HUES64 (cell line): ENCODE data around the gene SPDYE1.
A peak's percentile ranks its signal among the peaks of the same experiment; 100 is the strongest.
"Not testable (repeated sequence)": the region's sequence is repeated elsewhere in the genome, so short reads cannot be mapped to it uniquely, and the experiment has no call there.

Source experiments
- H3K27ac ChIP-seq: 2 replicates; pipeline ENCODE4 v1.7.0; 2013; ENCODE audit warnings: low read depth, low read length, inconsistent platforms
- H3K27me3 ChIP-seq: 2 replicates; pipeline ENCODE4 v1.6.1; 2013; ENCODE audit warnings: mild to moderate bottlenecking, low read length; ENCODE audit not compliant: insufficient read depth
- H3K36me3 ChIP-seq: 2 replicates; pipeline ENCODE4 v1.6.1; 2013; ENCODE audit warnings: mild to moderate bottlenecking, low read length; ENCODE audit not compliant: insufficient read depth
- H3K4me1 ChIP-seq: 2 replicates; pipeline ENCODE4 v1.6.1; 2013; ENCODE audit warnings: mild to moderate bottlenecking, low read length, moderate library complexity; ENCODE audit not compliant: insufficient read depth
- H3K4me3 ChIP-seq: 2 replicates; pipeline ENCODE4 v1.5.1; 2013; ENCODE audit warnings: mild to moderate bottlenecking, low read length, moderate library complexity
- H3K9ac ChIP-seq: 2 replicates; pipeline ENCODE4 v1.6.1; 2013; ENCODE audit warnings: mild to moderate bottlenecking, low read depth, low read length
- H3K9me3 ChIP-seq: 2 replicates; pipeline ENCODE4 v1.6.1; 2013; ENCODE audit warnings: low read depth, low read length; ENCODE audit not compliant: insufficient read depth
- WGBS: fragments of 150-250, 120-280 bp; methylation state at CpG from one replicate; pipeline ENCODE4 v1.1.7; 2013; ENCODE audit warnings: missing lambda C conversion rate; 5-methylcytosine and 5-hydroxymethylcytosine counted together

Gene SPDYE1

DNA sequence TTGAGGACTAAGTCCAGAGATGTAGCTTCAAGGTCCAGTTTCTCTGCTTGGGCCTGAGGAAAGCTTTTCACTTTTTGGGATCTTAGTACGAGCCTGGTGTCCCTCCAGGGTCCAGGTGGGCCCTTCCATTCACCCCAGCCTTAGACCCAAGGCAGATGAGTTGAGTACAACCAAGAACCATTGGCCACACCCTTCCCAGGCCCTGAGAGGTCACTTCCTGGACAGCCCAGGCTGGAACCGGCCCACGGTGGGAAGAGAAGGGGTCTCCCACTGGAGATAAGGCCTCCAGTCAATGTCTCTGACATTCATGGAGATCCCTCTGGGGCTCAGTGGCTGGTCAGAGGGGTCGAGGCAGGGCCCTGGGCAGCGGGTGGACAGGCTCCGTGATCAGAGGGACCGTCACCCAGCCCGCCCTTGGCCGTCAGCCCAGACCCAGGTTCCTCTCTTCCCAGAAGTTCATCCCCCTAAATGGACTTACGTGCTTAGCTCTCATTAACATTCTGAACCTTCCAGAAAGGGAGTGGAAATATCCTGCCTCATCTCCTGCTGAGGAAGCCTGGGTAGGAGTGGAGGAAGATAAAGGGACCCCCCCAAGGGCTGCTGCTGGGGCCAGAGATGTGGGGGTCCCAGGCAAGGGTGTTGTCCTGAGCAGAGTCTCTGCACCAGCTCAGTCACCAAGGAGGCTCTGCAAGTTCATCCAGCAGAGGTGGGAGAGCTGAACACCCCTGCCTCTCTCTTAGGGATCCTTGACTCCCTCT, 22.8 kb upstream of the SPDYE1 start:
- H3K9ac ChIP-seq, H3K4me3 ChIP-seq, H3K4me1 ChIP-seq, H3K36me3 ChIP-seq, H3K27ac ChIP-seq, H3K9me3 ChIP-seq, H3K27me3 ChIP-seq: not testable (repeated sequence)
- WGBS = 93% methylated on average over 10 of the region's 10 CpGs

DNA sequence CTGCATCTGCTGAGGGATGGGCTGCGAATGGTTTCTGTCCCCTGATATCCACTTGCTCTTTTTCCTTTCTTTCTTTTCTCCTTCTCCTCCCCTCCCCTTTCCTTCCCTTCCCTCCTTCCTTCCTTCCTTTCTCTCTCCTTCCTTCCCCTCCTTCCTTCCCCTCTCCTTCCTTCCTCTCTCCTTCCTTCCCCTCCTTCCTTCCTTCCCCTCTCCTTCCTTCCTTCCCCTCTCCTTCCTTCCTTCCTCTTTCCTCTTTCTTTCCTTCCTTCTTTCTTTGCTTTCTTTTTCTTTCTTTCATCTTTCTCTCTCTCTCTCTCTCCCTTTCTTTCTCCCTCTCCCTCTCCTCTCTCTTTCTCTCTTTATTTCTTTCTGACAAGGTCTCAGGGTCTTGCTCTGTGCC, 20.2 kb upstream of the SPDYE1 start:
- H3K27me3 ChIP-seq = no peaks in the 10 kb centered on the region
- H3K27ac ChIP-seq = no peak overlapping the region
- H3K36me3 ChIP-seq = no peaks in the 10 kb centered on the region
- H3K4me1 ChIP-seq = no peaks in the 10 kb centered on the region
- H3K9me3 ChIP-seq = no peaks in the 10 kb centered on the region
- no peak overlapping the region for H3K9ac ChIP-seq
- H3K4me3 ChIP-seq = no peak overlapping the region
- 93% methylated on average over 1 of the region's 1 CpG for WGBS

DNA sequence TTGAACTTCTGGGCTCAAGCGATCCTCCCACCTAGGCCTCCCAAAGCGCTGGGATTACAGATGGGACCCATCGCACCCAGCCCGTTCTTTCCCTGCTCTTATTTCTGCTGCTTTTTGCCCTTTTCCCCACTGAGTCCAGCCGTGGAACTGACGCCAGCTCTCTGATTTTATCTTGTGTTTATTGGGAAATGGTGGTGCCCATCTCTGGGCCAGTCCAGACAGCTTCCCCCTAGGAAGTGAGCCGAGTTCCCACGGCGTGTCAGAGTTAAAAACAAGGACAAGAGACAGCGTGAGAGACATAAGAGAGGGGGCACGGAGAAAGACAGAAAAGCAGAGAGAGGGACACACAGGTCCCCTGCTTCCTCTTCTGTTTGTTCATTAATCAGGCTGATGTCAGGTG, 19.6 kb upstream of the SPDYE1 start:
- not testable (repeated sequence) for H3K27me3 ChIP-seq, H3K9me3 ChIP-seq, H3K27ac ChIP-seq, H3K4me1 ChIP-seq, H3K9ac ChIP-seq, H3K4me3 ChIP-seq, H3K36me3 ChIP-seq
- WGBS = 94% methylated on average over 9 of the region's 11 CpGs

DNA sequence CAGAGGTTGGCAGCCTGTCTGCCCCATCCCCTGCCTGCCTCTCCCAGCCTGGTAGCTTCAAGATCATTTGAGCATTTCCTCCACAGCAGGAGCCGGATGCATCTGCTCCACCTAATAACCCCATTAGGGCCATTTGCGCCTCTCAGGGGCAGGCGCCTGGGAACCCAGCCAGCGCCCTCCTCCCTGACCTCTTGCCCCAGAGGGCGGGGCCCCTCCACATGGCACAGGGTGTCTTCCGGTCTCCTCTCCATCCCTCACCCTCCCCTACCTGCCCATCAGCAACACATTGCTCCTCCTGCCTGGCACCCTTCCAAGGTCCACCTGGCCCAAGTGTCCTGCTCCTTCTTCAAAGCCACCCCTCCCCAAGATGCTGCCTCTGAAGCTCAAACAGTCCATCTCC, 14.8 kb upstream of the SPDYE1 start:
- not testable (repeated sequence) for H3K9ac ChIP-seq, H3K36me3 ChIP-seq, H3K9me3 ChIP-seq, H3K27ac ChIP-seq, H3K4me3 ChIP-seq, H3K4me1 ChIP-seq, H3K27me3 ChIP-seq
- WGBS = no CpG with 5 or more reads among the region's 6 CpGs

DNA sequence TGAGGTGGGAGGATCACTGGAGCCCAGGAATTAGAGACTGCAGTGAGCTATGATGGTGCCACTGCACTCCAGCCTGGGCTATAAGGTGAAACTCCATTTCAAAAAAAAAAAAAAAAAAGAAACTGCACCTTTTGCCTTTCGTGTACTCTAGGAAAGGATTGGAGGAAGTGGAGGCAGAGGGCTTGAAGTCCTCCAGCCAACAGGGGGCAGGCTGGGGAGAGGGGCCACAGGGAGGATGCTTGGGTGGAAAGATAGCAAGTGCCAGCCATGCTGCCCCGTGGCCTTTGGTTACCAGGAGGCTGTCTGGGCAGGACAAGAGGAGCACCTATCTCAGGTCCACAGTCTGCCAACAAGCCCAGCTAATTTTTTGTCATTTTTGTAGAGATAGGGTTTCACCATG, 14.0 kb upstream of the SPDYE1 start:
- no CpG with 5 or more reads among the region's 2 CpGs for WGBS
- H3K27ac ChIP-seq, H3K9ac ChIP-seq, H3K9me3 ChIP-seq, H3K4me3 ChIP-seq, H3K36me3 ChIP-seq, H3K27me3 ChIP-seq, H3K4me1 ChIP-seq: not testable (repeated sequence)

DNA sequence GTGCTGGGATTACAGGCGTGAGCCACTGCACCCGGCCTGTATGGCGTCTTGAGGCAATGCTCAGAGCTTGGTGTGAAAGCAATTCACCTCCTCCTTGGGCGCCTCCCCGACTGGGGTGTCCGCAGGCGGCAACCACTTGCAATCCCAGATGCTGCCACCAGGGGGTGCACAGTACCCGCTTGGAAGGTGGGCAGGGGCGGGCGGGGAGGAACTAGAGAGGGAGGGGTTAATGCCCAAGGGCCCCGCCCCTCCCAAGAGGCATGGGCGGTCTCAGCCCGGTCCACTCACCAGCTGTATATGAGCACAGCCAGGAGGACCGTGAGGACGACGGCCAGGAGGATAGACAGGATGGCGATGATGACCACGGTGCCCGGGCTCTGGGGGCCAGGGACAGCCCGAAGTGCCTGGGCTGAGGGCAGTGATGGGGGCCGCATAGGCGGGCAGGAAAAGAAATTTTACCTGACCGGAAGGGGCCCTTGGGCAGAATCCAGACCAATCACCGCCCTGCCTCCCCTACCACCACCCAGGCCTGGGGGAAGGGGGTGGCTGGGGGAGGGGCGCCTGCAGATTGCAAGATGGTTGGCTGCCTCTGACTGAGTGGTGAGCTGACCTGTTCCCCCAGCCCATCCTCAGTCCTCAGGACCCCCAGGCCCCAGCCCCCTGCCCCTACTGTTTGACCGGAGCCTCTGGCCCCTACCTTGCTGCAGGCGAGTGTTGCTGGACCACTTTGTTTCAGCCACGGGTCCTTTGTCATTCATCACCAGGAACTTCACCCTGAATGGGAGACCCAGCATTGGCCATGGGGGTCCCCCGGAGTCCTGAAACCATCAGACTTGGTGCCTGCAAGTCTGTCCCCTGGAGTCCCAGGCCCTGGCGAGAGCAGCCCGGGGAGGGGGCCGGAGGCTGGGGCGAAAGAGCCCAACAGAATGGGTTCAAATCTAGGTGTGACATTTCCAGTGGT, 11.5 kb upstream of the SPDYE1 start:
- WGBS = 11% methylated on average over 21 of the region's 33 CpGs

DNA sequence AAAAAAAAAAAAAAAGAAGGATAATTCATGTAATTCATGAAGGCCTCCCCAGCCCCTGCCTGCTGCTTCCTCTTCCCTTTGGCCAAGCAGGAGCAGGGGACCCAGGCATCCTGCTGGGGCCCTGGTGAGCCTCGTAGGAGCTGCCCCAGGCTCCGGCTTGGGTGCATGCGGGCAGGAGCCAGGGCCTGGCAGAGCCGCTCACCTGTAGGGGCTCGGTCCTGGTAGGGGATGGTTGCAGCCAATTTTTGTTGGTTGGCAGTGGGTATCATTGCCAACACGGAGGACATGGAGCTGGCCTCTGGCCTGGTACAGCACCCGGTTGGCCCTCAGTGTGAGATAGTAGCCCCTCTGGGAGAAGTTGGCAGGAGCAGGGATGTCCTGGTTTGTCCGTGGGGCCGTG, 10.2 kb upstream of the SPDYE1 start:
- H3K27ac ChIP-seq, H3K27me3 ChIP-seq, H3K4me1 ChIP-seq, H3K36me3 ChIP-seq, H3K4me3 ChIP-seq, H3K9me3 ChIP-seq, H3K9ac ChIP-seq: not testable (repeated sequence)
- 99% methylated on average over 5 of the region's 9 CpGs for WGBS

More for the DNA sequence above, 11.5 kb upstream of the SPDYE1 start:
- not testable (repeated sequence) for H3K4me1 ChIP-seq, H3K36me3 ChIP-seq, H3K9me3 ChIP-seq, H3K9ac ChIP-seq, H3K27me3 ChIP-seq
- H3K4me3 ChIP-seq = peak overlapping the region; percentile 58
- H3K27ac ChIP-seq = peak overlapping the region; percentile 62; the same call in 1 of the 2 replicates

DNA sequence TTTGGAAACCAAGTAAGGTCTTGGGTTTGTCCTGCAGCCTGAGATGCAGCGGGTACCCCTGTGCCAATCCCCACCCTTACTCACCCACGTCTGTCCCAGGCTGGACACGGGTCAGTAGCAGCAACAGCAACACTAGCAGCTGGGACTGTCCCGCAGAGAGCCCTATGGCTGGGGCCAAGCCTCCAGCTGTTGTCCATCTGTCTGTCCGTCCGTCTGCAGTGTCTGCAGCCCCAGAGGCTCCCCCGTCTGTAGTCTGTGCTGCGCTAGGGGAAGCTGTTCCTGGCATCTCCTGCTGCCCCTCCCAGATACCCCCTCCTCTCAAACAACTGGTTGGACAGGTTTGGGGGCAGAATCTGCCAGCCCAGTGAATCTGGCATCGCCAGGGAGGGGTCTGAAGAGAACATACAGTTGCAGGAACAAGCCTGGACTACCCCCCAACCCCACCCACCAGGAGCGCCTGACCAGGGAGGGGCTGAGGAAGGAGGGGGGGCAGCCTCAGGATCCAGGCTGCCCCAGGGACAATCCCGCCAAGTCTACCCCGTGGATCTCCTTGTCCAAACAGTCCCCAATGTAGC, 7.6 kb upstream of the SPDYE1 start:
- not testable (repeated sequence) for H3K4me3 ChIP-seq, H3K9me3 ChIP-seq, H3K27me3 ChIP-seq, H3K36me3 ChIP-seq, H3K4me1 ChIP-seq, H3K27ac ChIP-seq, H3K9ac ChIP-seq
- WGBS = 88% methylated on average over 10 of the region's 12 CpGs

DNA sequence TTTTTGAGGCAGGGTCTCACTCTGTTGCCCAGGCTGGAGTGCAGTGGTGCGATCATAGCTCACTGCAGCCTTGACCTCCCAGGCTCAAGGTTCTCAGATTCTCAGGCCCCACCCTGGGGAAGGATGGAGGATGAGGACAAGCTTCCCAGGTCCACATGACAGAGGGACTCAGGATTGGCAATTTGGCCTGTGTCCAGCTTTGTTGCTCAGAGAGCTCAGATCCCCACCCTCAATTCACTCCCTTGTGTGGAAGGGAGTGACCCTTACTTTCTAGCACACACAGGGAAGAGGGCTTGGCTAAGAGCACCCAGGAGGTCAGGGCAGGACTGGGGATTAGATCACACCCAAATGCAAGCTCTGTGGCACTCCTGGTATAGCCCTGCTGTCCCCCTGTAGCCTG, 6.9 kb upstream of the SPDYE1 start:
- 100% methylated on average over 1 of the region's 1 CpG for WGBS
- not testable (repeated sequence) for H3K4me3 ChIP-seq, H3K36me3 ChIP-seq, H3K27me3 ChIP-seq, H3K27ac ChIP-seq, H3K9ac ChIP-seq, H3K9me3 ChIP-seq, H3K4me1 ChIP-seq

DNA sequence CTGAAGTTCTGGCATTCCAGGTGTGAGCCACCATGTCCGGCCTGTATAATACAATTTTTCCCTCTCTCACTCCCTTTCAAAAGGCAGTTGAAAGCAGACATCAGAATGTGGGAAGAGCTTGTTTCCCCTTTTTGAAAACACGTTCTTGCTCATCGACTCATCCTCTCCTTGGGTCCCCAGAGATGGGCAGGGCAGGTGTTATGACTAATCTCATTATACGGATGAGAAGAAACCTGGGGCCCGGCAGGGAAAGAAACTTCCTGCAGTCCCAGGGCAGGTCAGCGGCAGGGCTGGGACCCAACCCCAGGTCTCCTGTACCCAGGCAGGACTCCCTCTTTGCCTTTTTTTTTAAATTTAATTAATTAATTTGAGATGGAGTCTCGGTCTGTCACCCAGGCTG, 4.8 kb upstream of the SPDYE1 start:
- H3K9me3 ChIP-seq, H3K4me1 ChIP-seq, H3K27ac ChIP-seq, H3K9ac ChIP-seq, H3K36me3 ChIP-seq, H3K4me3 ChIP-seq, H3K27me3 ChIP-seq: not testable (repeated sequence)
- 85% methylated on average over 4 of the region's 7 CpGs for WGBS

DNA sequence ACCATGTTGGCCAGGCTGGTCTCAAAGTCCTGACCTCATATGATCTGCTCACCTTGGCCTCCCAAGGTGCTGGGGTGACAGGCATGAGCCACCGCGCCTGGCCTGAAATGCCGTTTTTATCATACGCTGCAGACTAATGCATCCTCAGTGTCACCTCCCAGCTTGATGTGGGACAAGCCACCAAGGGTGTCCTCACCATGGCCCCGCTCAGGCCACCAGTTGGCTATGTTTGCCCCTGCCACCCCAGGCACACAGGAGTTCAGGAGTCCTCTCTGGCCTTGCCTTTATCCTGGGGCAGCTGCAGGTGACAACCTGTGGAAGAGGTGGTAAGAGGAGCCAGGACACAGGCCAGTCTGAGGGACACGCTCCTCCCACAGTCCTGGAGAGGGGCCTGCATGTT, 3.0 kb upstream of the SPDYE1 start:
- H3K9ac ChIP-seq = not testable (repeated sequence)
- WGBS = 98% methylated on average over 5 of the region's 6 CpGs

More for the DNA sequence above, 3.0 kb upstream of the SPDYE1 start:
- not testable (repeated sequence) for H3K9me3 ChIP-seq, H3K27me3 ChIP-seq, H3K4me1 ChIP-seq, H3K27ac ChIP-seq, H3K36me3 ChIP-seq, H3K4me3 ChIP-seq
